Stimulated activated CD8-positive, alpha-beta memory T cell treated with anti-CD3 and anti-CD28 coated beads, Interleukin-15, amount 100 ng/mL, for 4 hours (primary cell): ENCODE measurements around the gene NELFE.
"Not testable (repeated sequence)": the region's sequence is repeated elsewhere in the genome, so short reads cannot be mapped to it uniquely, and the experiment has no call there.

Source experiments
- DNase-seq, 2 donors: peaks; one replicate each; pipeline ENCODE4 v3.0.0-alpha.2; 2020; ENCODE audit warnings: low read depth in 2 of 2

The NELFE gene

DNA sequence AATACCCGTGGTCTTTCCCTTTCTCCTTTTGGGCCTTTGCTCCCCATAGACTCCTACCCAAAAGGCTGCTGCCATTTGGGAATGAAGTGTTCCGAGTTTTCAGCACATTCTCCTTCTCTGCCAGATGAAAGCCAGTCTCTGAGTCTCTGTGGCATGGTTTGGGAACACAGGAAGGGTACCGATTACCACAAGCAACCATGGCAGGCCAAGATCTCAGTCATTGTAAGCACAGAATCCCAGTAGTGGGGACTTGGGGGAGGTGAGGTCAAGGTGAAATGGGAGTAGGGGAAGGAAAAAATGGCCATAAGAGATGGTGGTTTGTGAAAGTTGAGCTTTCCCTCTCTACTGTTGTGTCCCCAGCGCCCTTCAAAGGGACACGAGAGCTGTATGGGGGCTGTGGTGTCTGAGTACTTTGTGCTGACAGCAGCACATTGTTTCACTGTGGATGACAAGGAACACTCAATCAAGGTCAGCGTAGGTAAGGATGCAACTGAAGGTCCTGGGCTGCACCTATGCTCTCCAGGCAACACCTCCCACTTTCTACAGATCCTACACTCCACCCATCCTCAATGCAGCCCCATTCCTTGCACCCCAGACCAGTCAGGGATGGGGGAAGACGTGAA is 8.7 kb downstream of the NELFE start:
- no peak for DNase-seq

DNA sequence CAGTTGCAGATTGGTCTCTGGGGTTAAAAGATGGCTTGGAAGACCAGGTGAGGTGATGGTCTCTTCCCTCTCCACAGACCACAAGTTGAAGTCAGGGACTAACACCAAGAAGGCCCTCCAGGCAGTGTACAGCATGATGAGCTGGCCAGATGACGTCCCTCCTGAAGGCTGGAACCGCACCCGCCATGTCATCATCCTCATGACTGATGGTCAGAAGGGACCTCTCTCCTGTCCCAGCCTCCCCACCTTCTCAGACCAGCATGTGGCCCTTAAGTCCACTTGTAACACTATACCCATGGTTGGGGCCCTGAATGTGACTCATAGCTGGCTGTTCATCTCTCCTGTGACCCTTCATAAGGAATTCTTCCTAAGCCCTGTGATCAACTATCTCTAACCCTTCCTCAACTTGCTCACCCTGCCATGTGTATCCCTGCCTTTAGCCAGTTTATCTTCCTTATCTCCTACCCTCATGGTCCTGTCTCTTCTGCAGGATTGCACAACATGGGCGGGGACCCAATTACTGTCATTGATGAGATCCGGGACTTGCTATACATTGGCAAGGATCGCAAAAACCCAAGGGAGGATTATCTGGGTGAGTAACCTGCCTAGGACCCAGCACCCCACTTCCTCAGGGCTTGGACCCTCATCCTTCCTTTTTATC is 9.9 kb downstream of the NELFE start:
- DNase-seq: no peak

DNA sequence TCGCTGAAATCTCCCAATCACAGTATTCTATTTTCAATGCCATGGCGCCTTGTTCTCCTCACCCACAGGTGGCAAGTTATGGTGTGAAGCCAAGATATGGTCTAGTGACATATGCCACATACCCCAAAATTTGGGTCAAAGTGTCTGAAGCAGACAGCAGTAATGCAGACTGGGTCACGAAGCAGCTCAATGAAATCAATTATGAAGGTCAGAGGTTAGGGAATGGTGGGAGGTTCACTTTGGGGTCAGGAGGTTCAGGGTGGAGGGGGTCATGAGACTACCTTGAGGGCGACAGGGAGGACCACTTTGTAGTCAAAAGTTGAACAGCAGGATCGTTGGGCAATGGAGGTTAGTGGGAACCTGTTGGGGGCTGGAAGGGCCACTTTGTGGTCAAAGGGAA is 10.5 kb downstream of the NELFE start:
- no peak for DNase-seq

DNA sequence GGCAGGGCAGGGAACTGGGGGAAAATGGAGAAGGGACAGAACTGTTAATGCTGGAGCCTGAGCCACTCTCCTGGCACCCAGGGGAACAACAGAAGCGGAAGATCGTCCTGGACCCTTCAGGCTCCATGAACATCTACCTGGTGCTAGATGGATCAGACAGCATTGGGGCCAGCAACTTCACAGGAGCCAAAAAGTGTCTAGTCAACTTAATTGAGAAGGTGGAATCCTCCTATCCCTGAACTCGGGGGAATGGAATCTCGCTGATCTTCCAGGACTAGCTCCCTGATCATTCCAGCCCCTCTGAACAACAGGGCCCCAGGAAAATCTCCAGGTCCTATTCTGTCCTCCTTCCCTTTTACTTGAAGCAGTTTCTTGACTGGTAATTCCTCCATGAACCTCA is 10.9 kb downstream of the NELFE start:
- no peak for DNase-seq

DNA sequence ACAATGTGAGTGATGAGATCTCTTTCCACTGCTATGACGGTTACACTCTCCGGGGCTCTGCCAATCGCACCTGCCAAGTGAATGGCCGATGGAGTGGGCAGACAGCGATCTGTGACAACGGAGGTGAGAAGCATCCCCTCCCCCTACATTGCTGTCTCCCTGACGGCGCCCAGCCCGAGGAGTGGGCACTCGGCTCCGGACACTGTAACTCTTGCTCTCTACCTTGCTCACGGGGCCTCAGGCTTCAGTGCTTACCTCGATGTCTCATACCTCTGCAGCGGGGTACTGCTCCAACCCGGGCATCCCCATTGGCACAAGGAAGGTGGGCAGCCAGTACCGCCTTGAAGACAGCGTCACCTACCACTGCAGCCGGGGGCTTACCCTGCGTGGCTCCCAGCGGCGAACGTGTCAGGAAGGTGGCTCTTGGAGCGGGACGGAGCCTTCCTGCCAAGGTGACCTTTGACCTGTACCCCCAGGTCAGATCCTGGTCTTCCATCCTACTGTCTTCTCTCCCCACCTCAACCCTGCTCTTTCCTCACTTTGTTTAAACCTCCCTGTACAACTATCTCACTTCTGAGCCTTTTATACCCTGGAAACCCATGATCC is 11.6 kb downstream of the NELFE start:
- DNase-seq: no peak

DNA sequence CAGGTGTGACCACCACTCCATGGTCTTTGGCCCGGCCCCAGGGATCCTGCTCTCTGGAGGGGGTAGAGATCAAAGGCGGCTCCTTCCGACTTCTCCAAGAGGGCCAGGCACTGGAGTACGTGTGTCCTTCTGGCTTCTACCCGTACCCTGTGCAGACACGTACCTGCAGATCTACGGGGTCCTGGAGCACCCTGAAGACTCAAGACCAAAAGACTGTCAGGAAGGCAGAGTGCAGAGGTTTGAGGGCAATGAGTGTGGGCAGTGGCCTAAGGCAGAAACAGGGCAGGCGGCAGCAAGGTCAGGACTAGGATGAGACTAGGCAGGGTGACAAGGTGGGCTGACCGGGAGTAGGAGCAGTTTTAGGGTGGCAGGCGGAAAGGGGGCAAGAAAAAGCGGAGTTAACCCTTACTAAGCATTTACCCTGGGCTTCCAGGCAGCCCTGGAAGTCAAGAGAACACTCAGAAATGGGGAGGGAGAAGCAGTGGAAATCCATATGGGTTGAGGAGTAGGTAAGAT is 12.3 kb downstream of the NELFE start:
- DNase-seq: no peak

DNA sequence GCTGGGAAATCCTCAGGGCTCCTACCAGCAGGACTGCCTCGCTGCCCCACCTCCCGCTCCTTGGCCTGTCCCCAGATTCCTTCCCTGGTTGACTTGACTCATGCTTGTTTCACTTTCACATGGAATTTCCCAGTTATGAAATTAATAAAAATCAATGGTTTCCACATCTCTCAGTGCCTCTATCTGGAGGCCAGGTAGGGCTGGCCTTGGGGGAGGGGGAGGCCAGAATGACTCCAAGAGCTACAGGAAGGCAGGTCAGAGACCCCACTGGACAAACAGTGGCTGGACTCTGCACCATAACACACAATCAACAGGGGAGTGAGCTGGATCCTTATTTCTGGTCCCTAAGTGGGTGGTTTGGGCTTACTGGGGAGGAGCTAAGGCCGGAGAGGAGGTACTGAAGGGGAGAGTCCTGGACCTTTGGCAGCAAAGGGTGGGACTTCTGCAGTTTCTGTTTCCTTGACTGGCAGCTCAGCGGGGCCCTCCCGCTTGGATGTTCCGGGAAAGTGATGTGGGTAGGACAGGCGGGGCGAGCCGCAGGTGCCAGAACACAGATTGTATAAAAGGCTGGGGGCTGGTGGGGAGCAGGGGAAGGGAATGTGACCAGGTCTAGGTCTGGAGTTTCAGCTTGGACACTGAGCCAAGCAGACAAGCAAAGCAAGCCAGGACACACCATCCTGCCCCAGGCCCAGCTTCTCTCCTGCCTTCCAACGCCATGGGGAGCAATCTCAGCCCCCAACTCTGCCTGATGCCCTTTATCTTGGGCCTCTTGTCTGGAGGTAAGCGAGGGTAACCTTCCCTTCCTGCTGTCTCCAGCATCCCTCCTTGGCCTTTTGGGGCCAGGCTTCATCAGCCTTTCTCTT is 13.0 kb downstream of the NELFE start, which contains the start of gene CFB:
CFB (plus strand) TSS at position 589 of the 863 bp plus-strand sequence; CDS start at position 716, 127 bp downstream.
- no peak for DNase-seq

GRCh38 chr6:31945154-31945506 is 13.6 kb downstream of the NELFE start:
- no peak for DNase-seq

DNA sequence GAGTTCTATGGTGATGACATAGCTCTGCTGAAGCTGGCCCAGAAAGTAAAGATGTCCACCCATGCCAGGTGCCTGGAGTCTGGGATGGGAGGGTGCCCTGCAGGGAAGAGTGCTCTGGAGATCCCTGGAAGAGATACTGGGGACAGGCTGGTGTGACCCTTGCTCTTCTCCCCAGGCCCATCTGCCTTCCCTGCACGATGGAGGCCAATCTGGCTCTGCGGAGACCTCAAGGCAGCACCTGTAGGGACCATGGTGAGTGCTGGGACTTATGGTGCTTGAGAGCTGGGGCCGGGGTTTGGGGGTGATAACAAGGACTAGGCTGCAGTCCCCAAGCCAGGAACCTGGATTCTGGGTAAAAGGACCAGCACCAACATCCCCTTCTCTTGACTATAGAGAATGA is 15.0 kb downstream of the NELFE start:
- DNase-seq: no peak

GRCh38 chr6:31940256-31940664 is 18.5 kb downstream of the NELFE start:
- DNase-seq: no peak

GRCh38 chr6:31935823-31936222 is 22.9 kb downstream of the NELFE start:
- no peak for DNase-seq

DNA sequence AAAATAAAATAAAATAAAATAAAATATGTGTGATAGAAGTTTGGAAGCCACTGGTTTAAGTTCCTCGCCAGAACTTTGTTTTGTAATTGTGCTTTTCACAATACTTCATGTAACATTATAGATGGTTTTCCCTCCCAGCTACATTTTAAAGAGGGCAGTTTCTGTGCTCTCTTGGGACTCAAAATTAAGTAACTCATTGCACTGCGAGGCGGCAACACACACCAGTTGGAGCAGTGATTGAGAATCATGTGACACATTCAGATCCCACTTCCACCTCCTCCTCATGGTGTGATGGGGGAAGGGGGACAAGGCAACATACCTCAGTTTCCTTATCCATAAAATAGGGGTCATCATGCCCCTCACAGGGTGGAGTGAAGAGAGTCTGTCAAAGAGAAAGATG is 23.8 kb downstream of the NELFE start:
- no peak for DNase-seq

GRCh38 chr6:31933537-31933936 is 25.2 kb downstream of the NELFE start:
- no peak for DNase-seq

- DNase-seq: not testable (repeated sequence)
Observed at GRCh38 chr6:31932137-31932536, 26.6 kb downstream of the NELFE start.

- no peak for DNase-seq
Observed at GRCh38 chr6:31930962-31931361, 27.8 kb downstream of the NELFE start.

GRCh38 chr6:31928672-31928939 is 30.2 kb downstream of the NELFE start:
- DNase-seq: no peak

GRCh38 chr6:31927863-31928671 is 30.7 kb downstream of the NELFE start:
- DNase-seq: no peak

GRCh38 chr6:31927242-31927862 is 31.4 kb downstream of the NELFE start, which contains the start of gene C2:
C2 (plus strand) TSS chr6:31927717; CDS start chr6:31927753, 36 bp downstream.
- no peak for DNase-seq

- no peak for DNase-seq
Observed at GRCh38 chr6:31922942-31923341, 35.8 kb downstream of the NELFE start.

- DNase-seq: no peak
Observed at GRCh38 chr6:31920811-31921210, 38.0 kb downstream of the NELFE start.
